ENCODE measurements around the gene RSKR. TPM values are rescaled to one million over a fixed set of nuclear protein-coding genes. Genes with fewer than 3 reads are reported as not detected.
"Not testable (repeated sequence)": the region's sequence is repeated elsewhere in the genome, so short reads cannot be mapped to it uniquely, and the experiment has no call there.

Gene RSKR
- total RNA-seq, 4 donors from 2014 or later = 4.2 to 13.1 (median 9.5) TPM

DNA sequence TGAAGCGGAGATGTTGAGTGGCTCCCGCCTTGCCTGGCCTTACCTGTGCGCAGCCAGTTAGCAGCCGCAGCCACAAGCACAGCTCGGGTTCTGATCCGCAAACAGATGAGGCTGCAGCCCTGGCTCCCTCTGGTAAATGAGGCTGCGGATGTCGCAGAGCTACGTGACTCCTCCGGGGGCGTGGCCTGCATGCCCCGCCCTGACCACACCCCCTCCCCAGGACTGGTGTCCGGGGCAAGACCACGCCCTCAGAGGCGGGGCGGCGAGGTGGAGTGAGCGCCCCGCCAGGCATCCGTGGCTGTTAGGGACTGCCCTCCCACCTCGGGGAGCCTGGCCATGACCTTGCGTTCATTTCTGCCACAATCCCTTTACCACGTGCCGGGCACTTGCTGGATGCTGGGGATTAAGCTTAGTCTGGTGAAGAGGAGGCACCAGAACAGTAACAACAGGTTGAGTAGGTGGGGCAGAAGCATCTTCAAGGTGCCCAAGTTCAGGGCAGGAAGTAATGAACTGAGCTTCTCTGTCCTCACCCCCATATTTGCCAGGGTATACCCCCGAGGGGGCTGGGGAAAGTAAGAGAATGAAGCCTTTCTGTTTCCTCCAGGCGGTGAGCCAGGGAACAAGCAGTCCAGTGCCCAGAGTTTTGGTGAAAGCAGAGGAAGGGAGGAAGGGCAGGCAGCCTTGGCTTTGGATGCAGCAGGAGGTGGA lies 37.1 kb downstream of the RSKR start, which contains the start of gene ALDOC:
ALDOC (minus strand) TSS at position 138 of the 708 bp plus-strand sequence. CDS start 1,363 bp downstream, outside the sequence.
- Histone ChIP-seq H3K4me1 (peaks cover 6 to 10% of the 10 kb centered on the region in 2 donors), H3K27me3 (no peaks in the 10 kb centered on the region), H3K36me3 (no peaks in the 10 kb centered on the region), H3K4me3 (replicated peaks in 1 of 3) (no peak within 1 kb of the TSS), H3K9me3 (no peaks in the 10 kb centered on the region), H3K27ac (no peak within 1 kb of the TSS)
- WGBS, 2 donors = 24 to 35% methylated on average over 12 to 17 of the region's 26 CpGs
- TF ChIP-seq POLR2A (IDR thresholded peaks at IDR 0.05) = peak in 1 of 2 donors; percentile 71
- TF ChIP-seq, protein P1, sequence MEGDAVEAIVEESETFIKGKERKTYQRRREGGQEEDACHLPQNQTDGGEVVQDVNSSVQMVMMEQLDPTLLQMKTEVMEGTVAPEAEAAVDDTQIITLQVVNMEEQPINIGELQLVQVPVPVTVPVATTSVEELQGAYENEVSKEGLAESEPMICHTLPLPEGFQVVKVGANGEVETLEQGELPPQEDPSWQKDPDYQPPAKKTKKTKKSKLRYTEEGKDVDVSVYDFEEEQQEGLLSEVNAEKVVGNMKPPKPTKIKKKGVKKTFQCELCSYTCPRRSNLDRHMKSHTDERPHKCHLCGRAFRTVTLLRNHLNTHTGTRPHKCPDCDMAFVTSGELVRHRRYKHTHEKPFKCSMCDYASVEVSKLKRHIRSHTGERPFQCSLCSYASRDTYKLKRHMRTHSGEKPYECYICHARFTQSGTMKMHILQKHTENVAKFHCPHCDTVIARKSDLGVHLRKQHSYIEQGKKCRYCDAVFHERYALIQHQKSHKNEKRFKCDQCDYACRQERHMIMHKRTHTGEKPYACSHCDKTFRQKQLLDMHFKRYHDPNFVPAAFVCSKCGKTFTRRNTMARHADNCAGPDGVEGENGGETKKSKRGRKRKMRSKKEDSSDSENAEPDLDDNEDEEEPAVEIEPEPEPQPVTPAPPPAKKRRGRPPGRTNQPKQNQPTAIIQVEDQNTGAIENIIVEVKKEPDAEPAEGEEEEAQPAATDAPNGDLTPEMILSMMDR (IDR thresholded peaks at IDR 0.05) = no peak
- peak; percentile 94 to 96 for DNase-seq
- intact Hi-C loops (cut with DNase I) = no loop called here

DNA sequence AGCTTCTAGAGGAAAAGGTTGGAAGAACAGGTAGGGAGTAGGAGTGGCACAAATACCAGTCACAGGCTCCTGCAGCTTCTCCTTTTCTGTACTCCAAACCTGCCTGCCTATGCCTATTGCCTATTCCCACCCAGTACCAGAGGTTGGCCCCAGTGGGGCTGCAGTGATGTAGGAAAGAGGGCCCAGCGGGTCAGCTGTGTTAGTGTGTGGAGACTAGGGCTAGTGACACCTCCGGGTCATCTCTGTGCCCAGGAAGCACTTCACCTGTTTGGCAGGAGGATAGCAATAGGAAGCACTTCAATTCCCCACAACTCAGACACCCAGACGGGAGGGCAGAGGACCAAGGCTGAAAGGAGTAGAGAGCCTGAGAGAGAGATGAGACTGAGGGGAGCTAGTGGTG lies 38.0 kb downstream of the RSKR start:
- H3K4me3 ChIP-seq (replicated peaks in 1 of 3); intact Hi-C loops (cut with DNase I); DNase-seq; H3K9me3 ChIP-seq; H3K36me3 ChIP-seq; H3K27ac ChIP-seq; H3K27me3 ChIP-seq: not testable (repeated sequence)
- WGBS, 2 donors = 68 to 79% methylated on average over 3 of the region's 3 CpGs
- H3K4me1 ChIP-seq = peaks cover 8 to 11% of the 10 kb centered on the region in 2 donors

DNA sequence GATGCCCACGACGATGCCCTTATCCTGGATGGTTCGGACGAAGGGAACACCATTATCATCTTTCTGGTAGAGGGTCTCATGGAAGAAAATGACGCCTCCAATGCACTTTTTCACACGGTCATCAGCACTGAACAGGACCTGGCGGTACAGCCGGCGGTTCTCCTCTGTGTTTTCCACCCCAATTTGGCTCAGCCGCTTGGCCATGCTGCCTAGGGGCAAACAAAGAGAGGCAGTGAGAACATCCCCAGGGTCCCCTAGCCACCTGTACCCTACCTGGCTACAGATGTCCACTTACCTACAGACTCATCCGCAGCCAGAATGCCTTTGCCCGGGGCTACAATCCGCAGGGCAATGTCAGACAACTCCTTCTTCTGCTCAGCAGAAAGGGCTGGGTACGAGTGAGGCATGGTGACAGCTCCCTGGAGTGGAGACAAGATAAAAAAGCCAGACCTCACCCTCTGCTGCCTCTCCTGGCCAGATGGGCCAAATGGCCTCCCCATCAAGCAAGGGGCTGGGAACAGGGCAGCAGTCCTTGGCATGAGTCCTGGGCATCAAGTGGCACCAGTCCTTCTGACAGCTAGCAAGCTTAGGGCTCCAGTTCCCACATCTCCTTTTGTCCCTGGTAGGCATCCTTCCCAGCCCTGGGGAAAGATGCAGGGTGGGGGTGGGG lies 38.7 kb downstream of the RSKR start:
- Histone ChIP-seq H3K4me3 (replicated peaks in 1 of 3) (no peak overlapping the region), H3K4me1 (peaks cover 12 to 13% of the 10 kb centered on the region in 2 donors), H3K9me3 (no peaks in the 10 kb centered on the region), H3K27ac (no peak overlapping the region), H3K27me3 (no peaks in the 10 kb centered on the region), H3K36me3 (no peaks in the 10 kb centered on the region)
- 94 to 96% methylated on average over 14 of the region's 14 CpGs for WGBS, 2 donors
- intact Hi-C loops (cut with DNase I) = no loop called here
- TF ChIP-seq, protein P1 (IDR thresholded peaks at IDR 0.05) = no peak
- no peak for TF ChIP-seq POLR2A (IDR thresholded peaks at IDR 0.05)
- no peak for DNase-seq

DNA sequence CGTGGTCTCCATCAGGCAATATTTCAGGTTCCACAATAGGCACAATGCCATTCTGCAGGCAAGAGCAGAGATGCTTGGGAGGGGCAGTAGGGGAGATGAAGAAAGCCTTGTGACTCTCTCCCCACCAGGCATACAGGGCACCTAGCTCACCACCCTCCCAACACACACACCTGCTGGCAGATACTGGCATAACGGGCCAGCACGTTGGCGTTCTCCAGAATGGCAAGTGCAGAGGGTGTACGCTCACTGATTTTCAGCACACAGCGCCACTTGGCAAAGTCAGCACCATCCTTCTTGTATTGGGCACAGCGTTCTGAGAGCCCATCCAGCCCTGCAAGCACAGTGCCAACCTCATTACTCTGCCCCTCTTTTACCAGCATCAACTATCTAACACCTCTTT lies 39.5 kb downstream of the RSKR start:
- TF ChIP-seq POLR2A (IDR thresholded peaks at IDR 0.05) = no peak
- TF ChIP-seq, protein P1 (IDR thresholded peaks at IDR 0.05) = no peak
- 93 to 97% methylated on average over 3 to 6 of the region's 7 CpGs for WGBS, 2 donors
- intact Hi-C loops (cut with DNase I) = no loop called here

DNA sequence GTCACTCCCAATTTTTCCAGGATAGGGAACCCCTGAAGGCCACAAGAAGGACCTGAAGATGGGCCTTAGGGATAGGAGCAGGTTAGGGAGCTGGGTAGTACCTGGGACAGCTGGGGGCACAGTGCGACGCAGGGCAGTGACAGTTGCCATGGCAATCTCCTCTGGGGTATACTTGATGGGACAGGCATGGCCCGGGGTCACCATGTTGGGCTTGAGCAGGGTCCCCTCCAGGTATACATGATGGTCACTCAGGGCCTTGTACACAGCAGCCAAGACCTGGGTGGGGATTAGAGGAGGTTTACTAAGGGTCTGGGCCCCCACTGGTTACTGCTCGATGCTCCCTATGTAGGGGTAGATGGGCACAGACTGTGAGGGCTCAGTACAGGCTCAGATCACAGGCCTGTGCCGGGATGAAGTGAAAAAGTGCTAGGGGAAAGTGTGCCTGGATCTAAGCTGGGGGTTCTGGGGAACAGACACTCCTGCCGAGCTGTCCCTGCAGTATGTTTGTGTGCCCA lies 40.0 kb downstream of the RSKR start:
- 96 to 100% methylated on average over 6 of the region's 6 CpGs for WGBS, 2 donors
- H3K27ac ChIP-seq = no peak overlapping the region
- peaks cover 18 to 20% of the 10 kb centered on the region in 2 donors for H3K4me1 ChIP-seq
- no peak for DNase-seq
- H3K4me3 ChIP-seq (replicated peaks in 1 of 3) = no peak overlapping the region
- TF ChIP-seq POLR2A (IDR thresholded peaks at IDR 0.05) = no peak
- TF ChIP-seq, protein P1 (IDR thresholded peaks at IDR 0.05) = no peak
- no peaks in the 10 kb centered on the region for H3K36me3 ChIP-seq
- intact Hi-C loops (cut with DNase I) = no loop called here
- H3K9me3 ChIP-seq = no peaks in the 10 kb centered on the region
- H3K27me3 ChIP-seq = no peaks in the 10 kb centered on the region

More for the DNA sequence above, 39.5 kb downstream of the RSKR start:
- no peak overlapping the region for H3K4me3 ChIP-seq (replicated peaks in 1 of 3)
- no peaks in the 10 kb centered on the region for H3K27me3 ChIP-seq
- no peaks in the 10 kb centered on the region for H3K9me3 ChIP-seq
- DNase-seq = no peak
- H3K27ac ChIP-seq = no peak overlapping the region
- H3K4me1 ChIP-seq = peaks cover 18 to 19% of the 10 kb centered on the region in 2 donors
- H3K36me3 ChIP-seq = no peaks in the 10 kb centered on the region
